Activated CD8-positive, alpha-beta memory T cell treated with anti-CD3 and anti-CD28 coated beads, Interleukin-2, amount 10 ng/mL, durations not matched to agents 7 days and 5 days (primary cell): ENCODE measurements around the gene MRS2. TPM values are rescaled to one million over a fixed set of nuclear protein-coding genes. Genes with fewer than 3 reads are reported as not detected.
"Not testable (repeated sequence)": the region's sequence is repeated elsewhere in the genome, so short reads cannot be mapped to it uniquely, and the experiment has no call there.

Experiments used
- ATAC-seq: fragments of 150-1000 bp; cut with Tn5 transposase; one replicate; pipeline ENCODE4 v1.10.0; 2021; ENCODE audit warnings: moderate library complexity
- CTCF ChIA-PET: fragments of 350-600 bp; sonication (Branson Sonifier 250); formaldehyde crosslinking; loops from one replicate; lab custom pipeline; 2021; ENCODE audit warnings: antibody characterized with exemption; lab: Charles Lee
- DNase-seq: peaks from one replicate; pipeline ENCODE4 v3.0.0-alpha.2; 2020
- H3K27ac Mint-ChIP-seq: one replicate; pipeline ENCODE4 v1.8.0; 2021; ENCODE audit warnings: mild to moderate bottlenecking, mixed read lengths
- H3K27me3 Mint-ChIP-seq: one replicate; pipeline ENCODE4 v1.8.0; 2021; ENCODE audit warnings: mixed read lengths
- H3K36me3 Mint-ChIP-seq: one replicate; pipeline ENCODE4 v1.8.0; 2021; ENCODE audit warnings: mild to moderate bottlenecking, mixed read lengths
- H3K4me1 Mint-ChIP-seq: one replicate; pipeline ENCODE4 v1.8.0; 2021; ENCODE audit warnings: mixed read lengths
- H3K4me3 Mint-ChIP-seq: one replicate; pipeline ENCODE4 v1.8.0; 2021; ENCODE audit warnings: mild to moderate bottlenecking, moderate library complexity, mixed read lengths
- H3K9me3 Mint-ChIP-seq: one replicate; pipeline ENCODE4 v1.8.0; 2022; ENCODE audit warnings: low read depth, mixed read lengths
- total RNA-seq, 2 experiments: library from RNA; stranded (reverse); gene quantifications; one replicate each; pipeline ENCODE4 v1.2.3, GENCODE V29; 2021

MRS2 gene
- total RNA-seq, 2 experiments from 2014 or later, result 18.4 to 22.1 TPM

- Mint-ChIP-seq H3K27me3 (peaks cover 36% of the 10 kb centered on the region), H3K36me3 (no peaks in the 10 kb centered on the region), H3K4me3 (no peak overlapping the region), H3K27ac (no peak overlapping the region), H3K9me3 (no peaks in the 10 kb centered on the region), H3K4me1 (peaks cover 6% of the 10 kb centered on the region)
- ATAC-seq (no peak), DNase-seq (no peak)
- CTCF ChIA-PET, result interaction anchor here (1.0 kb wide), 1 partner anchor 96 kb away, joined by 3 read pairs; no protein-coding TSS in a partner anchor
These were observed 24.2 kb upstream of the MRS2 start for GRCh38 chr6:24378473-24379097.

DNA sequence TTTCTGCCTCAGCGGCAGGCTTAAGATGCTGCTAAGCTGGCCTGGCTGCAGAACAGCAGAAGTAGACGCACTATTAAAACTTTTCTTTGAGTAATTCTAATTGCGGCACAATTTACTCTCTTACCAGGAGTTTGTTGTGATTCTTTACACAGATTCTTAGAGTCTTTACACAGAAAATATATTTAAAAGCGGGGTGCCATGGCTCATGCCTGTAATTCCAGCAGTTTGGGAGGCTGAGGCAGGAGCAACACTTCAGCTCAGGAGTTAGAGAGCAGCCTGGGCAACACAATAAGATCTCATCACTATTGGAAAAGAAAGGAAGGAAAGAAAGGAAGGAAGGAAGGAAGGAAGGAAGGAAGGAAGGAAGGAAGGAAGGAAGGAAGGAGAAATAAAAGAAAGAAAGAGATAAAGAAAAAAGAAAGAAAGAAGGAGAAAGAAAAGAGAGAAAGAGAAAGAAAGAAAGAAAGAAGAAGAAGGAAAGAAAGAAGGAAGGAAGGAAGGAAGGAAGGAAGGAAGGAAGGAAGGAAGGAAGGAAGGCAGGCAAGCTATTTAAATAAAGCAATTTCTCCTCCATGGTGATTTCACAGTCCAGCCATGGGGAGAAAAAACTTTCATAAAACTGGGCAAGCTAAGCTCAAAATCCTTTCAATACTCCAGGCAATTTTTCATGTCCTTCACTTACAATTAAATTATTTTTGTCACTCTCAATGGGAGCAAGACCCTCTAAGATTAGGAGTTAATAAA is 21.1 kb upstream of the MRS2 start:
- CTCF ChIA-PET, result no interaction called here
- peaks cover 2% of the 10 kb centered on the region for H3K9me3 Mint-ChIP-seq
- ATAC-seq (no peak), DNase-seq (no peak)
- H3K4me3 Mint-ChIP-seq, result no peak overlapping the region
- H3K27ac Mint-ChIP-seq, result no peak overlapping the region
- peaks cover 33% of the 10 kb centered on the region for H3K27me3 Mint-ChIP-seq
- peaks cover 1% of the 10 kb centered on the region for H3K36me3 Mint-ChIP-seq
- peaks cover 6% of the 10 kb centered on the region for H3K4me1 Mint-ChIP-seq

DNA sequence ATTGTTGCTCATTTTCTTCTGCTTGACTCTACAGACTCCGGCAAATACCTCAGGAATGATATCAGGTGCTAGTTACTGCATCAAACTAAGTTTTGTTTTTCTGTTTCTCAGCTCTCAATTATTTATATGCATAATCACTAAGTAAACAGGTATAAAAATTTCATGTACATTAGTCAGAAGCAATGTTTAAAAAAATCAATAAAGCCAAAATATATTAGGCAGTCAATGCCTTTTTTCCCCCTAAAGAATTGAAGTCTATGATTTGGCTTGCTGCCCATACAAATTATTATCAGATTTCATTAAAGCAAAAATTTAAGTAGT is 20.6 kb upstream of the MRS2 start:
- ATAC-seq (no peak), DNase-seq (no peak)
- CTCF ChIA-PET, result no interaction called here
- Mint-ChIP-seq H3K27me3 (peaks cover 28% of the 10 kb centered on the region), H3K9me3 (peaks cover 2% of the 10 kb centered on the region), H3K4me1 (peaks cover 6% of the 10 kb centered on the region), H3K4me3 (no peak overlapping the region), H3K36me3 (peaks cover 1% of the 10 kb centered on the region), H3K27ac (no peak overlapping the region)

DNA sequence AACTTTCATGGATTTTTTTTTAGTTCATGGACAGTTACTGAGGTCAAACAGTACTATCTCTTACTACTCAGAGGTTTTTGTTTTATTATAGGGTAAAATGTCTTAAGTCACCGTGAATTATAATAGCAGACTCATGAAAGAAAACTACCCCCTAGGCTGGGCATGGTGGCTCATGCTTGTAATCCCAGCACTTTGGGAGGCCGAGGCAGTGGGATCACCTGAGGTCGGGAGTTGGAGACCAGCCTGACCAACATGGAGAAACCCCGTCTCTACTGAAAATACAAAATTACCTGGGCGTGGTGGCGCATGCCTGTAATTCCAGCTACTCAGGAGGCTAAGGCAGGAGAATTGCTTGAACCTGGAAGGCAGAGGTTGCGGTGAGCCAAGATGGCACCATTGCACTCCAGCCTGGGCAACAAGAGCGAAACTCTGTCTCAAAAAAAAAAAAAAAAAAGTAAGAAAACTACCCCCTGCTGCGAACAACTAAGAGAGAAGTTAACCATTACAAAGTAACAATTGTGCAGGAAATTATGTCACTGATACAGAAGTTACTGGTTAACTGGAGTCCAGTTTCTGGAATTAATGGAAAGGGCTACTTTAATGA is 19.7 kb upstream of the MRS2 start:
- ATAC-seq, DNase-seq, CTCF ChIA-PET, H3K4me1 Mint-ChIP-seq, H3K9me3 Mint-ChIP-seq, H3K27ac Mint-ChIP-seq, H3K36me3 Mint-ChIP-seq, H3K4me3 Mint-ChIP-seq: not testable (repeated sequence)
- peaks cover 31% of the 10 kb centered on the region for H3K27me3 Mint-ChIP-seq

GRCh38 chr6:24384369-24385130 is 18.2 kb upstream of the MRS2 start:
- H3K4me3 Mint-ChIP-seq, ATAC-seq, H3K9me3 Mint-ChIP-seq, H3K27ac Mint-ChIP-seq, H3K4me1 Mint-ChIP-seq, DNase-seq, H3K36me3 Mint-ChIP-seq: not testable (repeated sequence)
- H3K27me3 Mint-ChIP-seq, result peaks cover 23% of the 10 kb centered on the region
- CTCF ChIA-PET, result interaction anchor here (0.8 kb wide), 1 partner anchor 14 kb away, joined by 4 read pairs; no protein-coding TSS in a partner anchor

GRCh38 chr6:24385536-24386269 is 17.0 kb upstream of the MRS2 start:
- DNase-seq (no peak), ATAC-seq (no peak)
- Mint-ChIP-seq H3K36me3 (peaks cover 1% of the 10 kb centered on the region), H3K27ac (no peak overlapping the region), H3K9me3 (peaks cover 2% of the 10 kb centered on the region), H3K27me3 (peaks cover 23% of the 10 kb centered on the region), H3K4me1 (no peaks in the 10 kb centered on the region), H3K4me3 (no peak overlapping the region)
- CTCF ChIA-PET, result no interaction called here

DNA sequence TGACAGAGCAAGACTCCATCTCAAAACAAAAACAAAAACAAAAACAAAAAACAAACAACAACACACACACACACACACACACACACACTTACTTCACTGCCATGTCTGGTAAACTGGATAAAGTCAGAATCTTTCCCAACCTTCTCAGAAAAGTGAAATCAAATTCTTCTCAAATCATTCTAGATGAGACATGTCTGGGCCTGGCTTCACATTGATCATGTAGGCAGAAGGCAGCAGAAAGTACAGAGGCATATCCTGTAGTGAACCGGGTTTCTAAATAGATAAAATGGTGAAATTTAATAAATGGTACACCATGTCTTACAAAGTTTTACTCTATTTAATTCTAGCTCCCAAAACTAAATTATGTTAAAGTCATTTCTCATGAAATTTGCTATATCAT is 14.9 kb upstream of the MRS2 start:
- Mint-ChIP-seq H3K9me3 (peaks cover 2% of the 10 kb centered on the region), H3K4me3 (no peak overlapping the region), H3K27ac (no peak overlapping the region), H3K27me3 (peaks cover 10% of the 10 kb centered on the region), H3K36me3 (peaks cover 1% of the 10 kb centered on the region), H3K4me1 (no peaks in the 10 kb centered on the region)
- ATAC-seq (no peak), DNase-seq (no peak)
- CTCF ChIA-PET, result no interaction called here

GRCh38 chr6:24391208-24391607 is 11.5 kb upstream of the MRS2 start:
- H3K27ac Mint-ChIP-seq, result no peak overlapping the region

GRCh38 chr6:24391756-24392405 is 10.9 kb upstream of the MRS2 start:
- peaks cover 13% of the 10 kb centered on the region for H3K27me3 Mint-ChIP-seq
- ATAC-seq (no peak), DNase-seq (no peak)
- H3K36me3 Mint-ChIP-seq, result no peaks in the 10 kb centered on the region
- no peaks in the 10 kb centered on the region for H3K9me3 Mint-ChIP-seq
- no peaks in the 10 kb centered on the region for H3K4me1 Mint-ChIP-seq
- CTCF ChIA-PET, result no interaction called here
- no peak overlapping the region for H3K27ac Mint-ChIP-seq
- no peak overlapping the region for H3K4me3 Mint-ChIP-seq

More at GRCh38 chr6:24391208-24391607, 11.5 kb upstream of the MRS2 start:
- DNase-seq (no peak), ATAC-seq (no peak)
- H3K4me1 Mint-ChIP-seq, result no peaks in the 10 kb centered on the region
- no peaks in the 10 kb centered on the region for H3K36me3 Mint-ChIP-seq
- H3K27me3 Mint-ChIP-seq, result peaks cover 9% of the 10 kb centered on the region
- H3K4me3 Mint-ChIP-seq, result no peak overlapping the region
- CTCF ChIA-PET, result no interaction called here
- no peaks in the 10 kb centered on the region for H3K9me3 Mint-ChIP-seq

DNA sequence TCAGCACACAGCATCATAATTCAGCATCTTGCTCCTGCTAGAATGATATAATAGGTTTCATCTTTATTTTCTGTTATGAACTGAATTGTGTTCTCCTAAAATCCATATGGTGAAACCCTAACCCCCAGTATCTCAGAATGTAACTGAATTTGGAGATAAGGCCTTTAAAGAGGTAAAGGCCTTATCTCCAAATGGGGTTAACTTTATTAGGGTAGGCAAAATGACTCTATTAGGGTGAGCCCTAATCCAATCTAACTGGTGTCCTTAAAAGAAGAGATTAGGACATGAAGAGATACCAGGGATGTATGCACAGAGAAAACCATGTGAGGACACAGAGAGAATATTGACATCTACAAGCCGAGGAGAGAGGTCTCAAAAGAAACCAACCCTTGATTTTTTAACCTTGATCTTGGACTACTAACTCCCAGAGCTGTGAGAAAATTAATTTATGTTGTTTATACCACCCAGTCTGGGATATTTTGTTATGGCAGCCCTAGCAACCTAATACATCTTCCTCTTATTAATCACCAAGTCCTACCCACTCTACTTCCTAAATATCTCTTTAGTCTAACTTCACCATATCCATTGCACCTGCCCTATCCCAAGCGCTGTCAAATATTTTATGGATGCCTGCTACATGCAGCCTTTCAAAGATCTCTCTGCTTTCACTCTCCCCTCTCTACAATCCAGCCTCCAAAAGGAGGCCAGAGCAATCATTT is 8.5 kb upstream of the MRS2 start:
- Mint-ChIP-seq H3K27ac (no peak overlapping the region), H3K4me3 (no peak overlapping the region), H3K4me1 (no peaks in the 10 kb centered on the region), H3K9me3 (no peaks in the 10 kb centered on the region), H3K36me3 (no peaks in the 10 kb centered on the region), H3K27me3 (peaks cover 17% of the 10 kb centered on the region)
- CTCF ChIA-PET, result no interaction called here
- no peak for DNase-seq
- no peak for ATAC-seq

DNA sequence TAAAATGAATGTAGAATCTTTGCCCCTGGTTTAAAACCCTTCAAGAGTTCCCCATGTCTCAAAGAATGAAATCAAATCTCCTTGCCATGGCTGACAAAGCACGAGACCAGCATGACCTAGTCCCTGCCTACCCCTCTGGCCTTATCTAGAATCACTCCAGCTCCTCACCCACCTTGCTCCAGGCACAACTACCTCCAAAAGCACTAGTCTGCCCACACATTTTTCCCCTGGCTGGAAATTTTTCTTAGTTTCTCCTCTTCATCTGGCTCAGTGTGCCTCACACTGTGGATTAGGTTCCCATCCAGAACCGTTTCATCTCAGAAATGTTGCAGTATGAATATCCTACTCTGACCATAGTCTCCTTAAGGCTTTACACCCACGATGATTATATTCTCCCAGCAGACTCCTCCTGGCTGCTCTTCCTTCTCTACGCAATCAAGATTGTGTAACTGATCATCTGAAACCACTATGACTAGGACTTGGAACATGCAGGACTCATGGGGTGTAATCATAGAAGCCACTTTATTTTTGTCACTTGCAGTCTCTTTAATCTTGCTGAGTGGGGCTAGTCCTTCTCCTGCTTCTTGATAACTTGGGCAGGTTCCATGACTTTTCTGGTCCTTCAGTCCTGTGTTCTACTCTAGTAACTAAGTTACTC is 7.8 kb upstream of the MRS2 start:
- Mint-ChIP-seq H3K4me3 (no peak overlapping the region), H3K4me1 (no peaks in the 10 kb centered on the region)

DNA sequence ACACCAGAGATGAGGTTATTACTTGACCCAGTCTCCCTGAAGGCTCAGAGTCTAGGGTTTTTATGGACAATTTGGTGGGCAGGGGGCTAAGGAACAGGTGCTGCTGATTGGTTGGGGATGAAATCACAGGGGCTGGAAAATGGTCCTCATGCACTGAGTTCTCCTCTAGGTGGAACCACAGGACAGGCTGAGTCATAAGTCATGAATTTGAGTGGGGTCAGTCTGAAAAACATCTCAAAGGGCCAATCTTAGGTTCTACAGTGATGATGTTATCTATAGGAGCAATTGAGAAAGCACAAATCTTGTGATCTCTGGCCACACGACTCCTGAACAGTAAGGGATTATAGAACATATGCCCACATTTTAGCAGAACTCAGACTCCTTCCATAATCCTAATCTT is 5.9 kb upstream of the MRS2 start:
- Mint-ChIP-seq H3K36me3 (no peaks in the 10 kb centered on the region), H3K4me3 (no peak overlapping the region), H3K27ac (no peak overlapping the region), H3K27me3 (peaks cover 31% of the 10 kb centered on the region), H3K9me3 (no peaks in the 10 kb centered on the region), H3K4me1 (peaks cover 5% of the 10 kb centered on the region)
- DNase-seq, result no peak
- no peak for ATAC-seq
- CTCF ChIA-PET, result no interaction called here

More for the DNA sequence above, 7.8 kb upstream of the MRS2 start:
- H3K36me3 Mint-ChIP-seq, result no peaks in the 10 kb centered on the region
- H3K27me3 Mint-ChIP-seq, result peaks cover 22% of the 10 kb centered on the region
- no peak for DNase-seq
- CTCF ChIA-PET, result no interaction called here
- ATAC-seq, result no peak
- H3K9me3 Mint-ChIP-seq, result no peaks in the 10 kb centered on the region
- no peak overlapping the region for H3K27ac Mint-ChIP-seq
